SU-DHL-6 (cell line): ENCODE data around the gene GRAMD2B.

Source experiments
- CTCF ChIP-seq: fragments of 200-600 bp; sonication (generic); IDR thresholded peaks from one replicate; pipeline ENCODE4 v1.5.1; 2017; ENCODE audit warnings: antibody characterized with exemption, mild to moderate bottlenecking, low read length, moderate library complexity; ENCODE audit not compliant: insufficient read depth, poor library complexity, severe bottlenecking
- EZH2phosphoT487 ChIP-seq: fragments of 200-600 bp; sonication (generic), shearing (Covaris generic); conservative IDR thresholded peaks from 2 replicates; pipeline ENCODE4 v1.6.1; 2018; ENCODE audit warnings: mild to moderate bottlenecking, antibody characterized with exemption, low read length, moderate library complexity, mixed read lengths

- TF ChIP-seq CTCF, result no peak
- TF ChIP-seq EZH2phosphoT487, result no peak
Measured at GRCh38 chr5:126454081-126454480, 30.9 kb downstream of the GRAMD2B start.
